Hematopoietic multipotent progenitor cell treated with erythropoietin and hydrocortisone succinate and interleukin-3 and kit ligand, for 4 days (in vitro differentiated cells): ENCODE results near the gene OR5K2.

Experiments
- DNase-seq: peaks from one replicate; pipeline ENCODE4 v3.0.0-alpha.2; 2015

The OR5K2 gene

GRCh38 chr3:98497381-98497780, at the start of gene OR5K2:
Gene OR5K2, plus strand, starts transcription at chr3:98497681. Its CDS starts 0 bp downstream, at chr3:98497681.
- DNase-seq, result no peak

DNA sequence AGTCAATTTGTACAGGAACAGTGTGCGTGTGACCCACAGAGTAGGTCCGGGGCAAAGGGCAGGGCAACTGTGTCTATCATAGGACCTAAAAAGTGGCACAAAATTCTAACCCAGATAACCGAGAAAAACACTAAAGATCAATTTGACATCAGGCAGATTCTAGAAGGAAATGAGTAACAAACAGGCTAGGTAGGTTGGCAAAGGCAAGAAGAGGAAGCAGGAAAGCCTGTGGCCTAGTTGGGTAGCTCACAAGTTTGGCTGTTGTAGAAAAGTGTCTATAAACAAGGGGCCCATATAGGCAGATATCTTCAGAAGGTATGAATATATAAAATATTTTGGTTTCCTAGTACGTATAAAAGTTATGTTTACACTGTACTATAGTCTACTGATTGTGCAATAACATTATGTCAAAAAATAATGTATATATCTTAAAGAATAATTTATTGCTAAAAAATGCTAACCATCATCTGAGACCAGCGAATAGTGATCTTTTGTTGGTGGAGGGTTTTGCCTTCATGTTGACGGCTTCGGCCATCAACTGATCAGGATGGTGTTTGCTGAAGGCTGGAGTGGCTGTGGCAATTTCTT, 47.8 kb upstream of the OR5K2 start:
- DNase-seq, result no peak

DNA sequence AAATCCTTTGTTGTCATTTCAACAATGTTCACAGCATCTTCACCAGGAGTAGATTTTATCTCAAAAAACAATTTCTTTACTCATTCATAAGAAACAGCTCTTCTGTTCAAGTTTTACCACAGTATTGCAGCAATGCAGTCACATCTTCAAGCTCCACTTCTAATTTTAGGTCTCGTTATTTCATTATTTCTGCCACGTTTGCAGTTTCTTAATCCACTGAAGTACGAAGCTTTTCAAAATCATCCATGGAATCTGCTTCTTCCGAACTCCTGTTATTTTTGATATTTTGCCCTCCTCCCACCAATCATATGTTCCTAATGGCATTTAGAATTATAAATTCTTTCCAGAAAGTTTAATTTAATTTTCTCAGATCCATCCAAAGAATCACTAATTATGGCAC, 47.1 kb upstream of the OR5K2 start:
- DNase-seq, result no peak

- no peak for DNase-seq
These were observed 43.7 kb upstream of the OR5K2 start for GRCh38 chr3:98453827-98454226.

DNA sequence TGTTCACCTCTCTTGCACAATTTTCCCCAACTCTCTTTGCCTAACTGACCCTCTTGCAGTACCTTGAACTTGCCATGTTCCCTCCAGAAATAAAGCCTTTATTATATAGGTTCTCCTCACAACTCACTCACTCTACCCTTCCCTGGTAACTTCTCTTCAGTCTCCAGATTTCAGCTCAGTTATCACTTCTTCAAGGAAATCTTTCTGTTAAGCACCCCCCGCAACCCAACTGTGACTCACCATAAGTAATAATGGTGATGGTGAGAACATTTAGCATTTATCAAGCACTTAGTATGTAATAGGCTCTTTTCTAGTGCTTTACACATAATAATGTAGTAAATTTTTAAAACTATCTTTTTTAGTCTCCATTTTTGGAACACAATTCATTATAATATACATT, 42.6 kb upstream of the OR5K2 start:
- DNase-seq, result no peak

GRCh38 chr3:98457543-98457942, 39.9 kb upstream of the OR5K2 start:
- DNase-seq, result no peak

- DNase-seq, result no peak
These were observed 37.3 kb upstream of the OR5K2 start for GRCh38 chr3:98460220-98460619.

DNA sequence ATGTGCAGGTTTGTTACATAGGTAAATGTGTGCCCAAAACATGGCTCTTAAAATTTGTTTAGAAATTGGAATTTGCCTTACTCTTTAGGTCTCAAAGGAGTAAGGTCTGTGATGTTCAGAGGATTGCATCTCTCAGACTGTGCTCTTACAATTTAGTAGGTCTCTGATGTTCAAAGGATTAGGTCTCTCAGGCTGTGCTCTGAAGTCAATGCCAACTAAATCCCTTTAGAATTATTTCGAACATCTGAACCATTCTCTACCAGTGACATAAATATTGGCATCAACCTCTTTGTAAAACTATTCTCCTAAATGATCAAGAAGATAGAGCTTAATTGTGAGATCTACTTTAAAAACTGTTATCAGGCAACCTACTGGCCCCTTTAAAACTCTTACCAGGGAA, 34.6 kb upstream of the OR5K2 start, which contains the start of gene OR5K1:
TSS of gene OR5K1 (plus strand) at position 301 of the 400 bp plus-strand sequence. CDS start 6,376 bp downstream, outside the sequence.
- no peak for DNase-seq

GRCh38 chr3:98482717-98483482, 14.6 kb upstream of the OR5K2 start:
- DNase-seq, result peak; percentile 3

- DNase-seq, result no peak
These were observed 13.9 kb upstream of the OR5K2 start for GRCh38 chr3:98483626-98484025.

GRCh38 chr3:98500019-98500418, 2.5 kb downstream of the OR5K2 start:
- no peak for DNase-seq

DNA sequence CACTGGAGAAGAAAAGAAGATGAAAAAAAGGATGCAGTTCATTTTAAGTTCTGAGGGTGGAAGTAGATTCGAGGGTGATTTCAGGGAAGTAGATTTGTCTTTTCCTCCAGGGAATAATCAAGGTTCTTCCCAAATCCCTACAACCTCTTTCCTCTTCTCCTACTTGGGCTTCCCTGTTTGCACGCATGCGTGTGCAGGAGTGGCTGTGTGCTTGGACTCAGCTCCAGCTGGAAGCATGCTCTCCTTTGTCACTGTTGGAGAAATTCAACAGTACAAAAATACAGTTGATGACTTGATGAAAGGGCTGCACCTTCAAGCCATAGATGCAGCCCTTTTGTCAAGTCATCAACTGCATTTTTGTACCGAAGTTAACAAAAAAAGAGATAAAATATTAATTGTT, 3.8 kb downstream of the OR5K2 start:
- DNase-seq, result no peak

DNA sequence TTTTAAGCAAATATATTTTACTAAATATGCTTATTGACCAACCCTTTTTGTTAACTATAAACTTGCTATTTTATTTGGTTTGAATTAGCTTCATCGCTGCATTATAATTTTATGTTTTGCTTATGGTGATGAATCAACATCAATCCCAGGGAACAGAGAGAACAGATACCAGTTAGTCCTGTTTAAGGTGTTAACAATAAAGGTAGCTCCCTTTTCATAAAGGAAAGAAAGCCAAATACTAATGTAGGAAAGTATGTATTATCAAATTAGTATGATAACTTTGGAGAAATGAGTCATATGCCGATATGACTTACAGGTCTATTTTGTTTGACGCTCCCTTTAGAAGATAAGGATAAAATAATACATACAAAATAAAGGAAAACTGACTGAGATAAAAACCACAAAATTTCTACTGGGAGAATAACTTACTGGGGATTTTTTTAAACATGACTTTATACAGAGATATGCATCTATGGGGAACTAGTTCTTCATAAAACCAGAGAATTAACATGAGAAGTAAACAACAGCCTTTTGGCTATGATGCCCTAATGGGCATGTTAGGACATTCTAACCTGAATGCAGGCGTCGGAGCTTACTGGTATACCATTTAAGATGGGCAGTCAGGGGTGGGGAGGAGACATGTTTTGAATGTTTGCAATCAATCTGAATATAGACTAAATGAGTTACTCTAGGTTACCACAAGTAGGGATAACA, 4.5 kb downstream of the OR5K2 start:
- DNase-seq, result no peak

- DNase-seq, result no peak
These were observed 7.1 kb downstream of the OR5K2 start for GRCh38 chr3:98504539-98504938.

- DNase-seq, result no peak
These were observed 11.1 kb downstream of the OR5K2 start for GRCh38 chr3:98508582-98508981.

GRCh38 chr3:98512576-98512975, 15.1 kb downstream of the OR5K2 start:
- DNase-seq, result no peak

DNA sequence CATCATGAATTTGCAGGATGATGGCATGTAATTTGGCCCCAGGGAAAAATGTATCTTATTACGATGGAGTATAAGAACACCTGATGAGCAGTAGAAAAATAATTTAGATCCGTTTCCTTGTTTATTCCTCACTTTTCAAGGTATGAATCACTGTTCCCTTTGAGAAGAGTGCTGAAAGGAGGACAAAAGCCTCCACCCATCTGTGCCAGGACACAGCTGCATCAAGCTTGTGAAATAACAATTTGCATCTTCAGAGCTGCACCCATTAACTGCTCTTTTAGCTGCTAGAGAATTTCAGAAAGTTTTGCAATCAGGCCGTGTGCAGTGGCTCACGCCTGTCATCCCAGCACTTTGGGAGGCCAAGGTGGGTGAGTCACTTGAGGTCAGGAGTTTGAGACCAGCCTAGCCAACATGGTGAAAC, 15.6 kb downstream of the OR5K2 start:
- peak; percentile 58 for DNase-seq

DNA sequence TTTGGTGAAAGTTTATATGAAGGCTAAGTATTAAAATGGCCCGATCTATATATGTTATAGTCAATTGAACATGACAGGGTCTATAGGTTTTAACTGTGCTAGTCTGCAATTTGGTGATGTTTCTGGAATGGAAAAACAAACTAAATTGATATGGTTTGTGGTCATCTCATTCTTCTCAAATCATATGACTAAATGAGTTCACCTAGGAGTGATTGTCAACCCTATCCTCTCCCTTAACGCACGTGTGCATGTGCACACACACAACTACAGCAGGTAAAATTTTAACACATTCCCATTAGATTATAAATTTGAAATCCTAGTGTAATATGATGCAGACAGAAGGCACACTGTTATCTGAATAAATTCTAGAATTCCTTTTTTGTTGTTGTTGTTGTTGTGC, 16.3 kb downstream of the OR5K2 start:
- no peak for DNase-seq

DNA sequence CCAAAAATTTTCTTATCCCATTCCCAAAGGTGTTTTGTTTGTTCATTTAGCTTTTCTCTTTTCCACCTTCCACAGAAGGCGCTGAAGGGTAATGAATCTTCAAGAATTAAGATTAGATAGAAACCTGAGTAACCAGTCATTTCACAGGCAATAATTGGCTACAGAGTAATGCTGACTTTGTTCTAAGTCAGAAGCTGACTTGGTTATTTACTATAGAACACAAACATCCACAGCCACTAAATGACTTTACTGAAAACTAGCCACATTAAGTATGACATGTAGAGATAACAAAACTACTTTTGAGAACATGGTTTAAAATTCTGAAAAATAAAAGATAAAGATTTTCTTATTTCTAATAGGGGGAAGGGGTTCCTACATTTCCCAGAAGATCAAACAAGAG, 17.5 kb downstream of the OR5K2 start:
- peak; percentile 13 for DNase-seq

GRCh38 chr3:98518816-98519215, 21.3 kb downstream of the OR5K2 start:
- DNase-seq, result no peak

DNA sequence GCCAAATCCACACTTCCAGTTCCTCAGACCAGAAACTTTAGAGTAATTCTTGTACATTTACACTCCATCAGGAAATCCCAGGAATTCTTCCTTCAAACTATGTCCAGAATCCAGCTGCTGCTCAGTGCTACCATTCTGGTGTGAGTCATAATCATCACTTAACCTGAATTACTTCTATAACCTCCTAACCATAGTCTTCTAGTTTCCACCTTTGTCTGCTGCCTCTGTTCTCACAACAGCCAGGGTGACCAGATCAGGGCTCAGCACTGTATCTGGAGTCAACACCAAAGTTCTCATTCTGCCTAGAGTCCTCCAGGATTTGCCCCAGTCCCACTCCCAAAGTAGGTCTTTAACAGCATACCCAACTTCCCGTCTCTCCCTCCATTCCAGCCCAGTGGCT, 21.9 kb downstream of the OR5K2 start:
- no peak for DNase-seq

GRCh38 chr3:98521897-98522543, 24.5 kb downstream of the OR5K2 start:
- peak; percentile 72 for DNase-seq

DNA sequence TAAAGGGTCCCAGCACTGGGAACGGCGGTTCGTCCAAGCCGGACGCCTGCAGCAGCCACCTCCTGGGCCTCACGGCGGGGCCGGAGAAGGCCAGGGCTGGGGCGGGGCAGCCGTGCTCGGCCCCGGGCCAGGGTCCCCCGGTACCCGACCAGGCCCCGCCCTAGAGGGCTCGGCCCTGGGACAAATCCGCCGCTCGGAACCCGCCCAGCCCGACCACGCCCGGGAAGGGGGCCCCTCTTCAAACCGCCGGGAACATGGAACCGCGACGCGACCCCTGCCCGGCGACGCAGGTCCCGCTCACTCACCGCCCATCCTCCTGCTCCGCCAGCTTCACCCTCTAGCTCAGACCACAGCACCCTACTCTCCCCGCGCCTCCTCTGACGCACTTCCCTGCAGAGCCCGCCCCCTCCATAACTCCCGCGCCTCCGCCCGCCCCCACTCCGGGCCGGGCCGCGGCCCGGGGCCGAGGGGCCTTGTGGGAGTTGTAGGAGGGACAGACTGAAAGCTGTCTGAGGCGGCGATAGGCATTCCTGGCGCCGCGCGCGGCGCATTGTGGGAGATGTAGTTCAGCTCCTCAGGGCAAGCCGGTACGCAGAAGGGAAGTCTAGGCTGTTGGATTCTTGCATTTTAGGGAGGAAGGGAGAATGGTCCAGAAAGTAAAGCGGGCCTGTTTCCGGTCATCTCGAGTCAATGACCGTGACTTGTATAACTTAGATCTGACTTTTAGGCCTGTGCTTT, 25.2 kb downstream of the OR5K2 start, which contains the start of gene CLDND1:
TSS of gene CLDND1 (minus strand) at position 359 of the 738 bp plus-strand sequence. CDS start 1,478 bp downstream, outside the sequence.
- peak; percentile 98 for DNase-seq
